Stimulated activated CD8-positive, alpha-beta memory T cell treated with anti-CD3 and anti-CD28 coated beads, Interleukin-7, amount 100 ng/mL, for 1 hour (primary cell): Measurements from ENCODE around the gene MAGI2.

ENCODE experiments used
- DNase-seq, 2 donors: peaks; one replicate each; pipeline ENCODE4 v3.0.0-alpha.2; 2020; ENCODE audit warnings: low read depth in 2 of 2

The MAGI2 gene

DNA sequence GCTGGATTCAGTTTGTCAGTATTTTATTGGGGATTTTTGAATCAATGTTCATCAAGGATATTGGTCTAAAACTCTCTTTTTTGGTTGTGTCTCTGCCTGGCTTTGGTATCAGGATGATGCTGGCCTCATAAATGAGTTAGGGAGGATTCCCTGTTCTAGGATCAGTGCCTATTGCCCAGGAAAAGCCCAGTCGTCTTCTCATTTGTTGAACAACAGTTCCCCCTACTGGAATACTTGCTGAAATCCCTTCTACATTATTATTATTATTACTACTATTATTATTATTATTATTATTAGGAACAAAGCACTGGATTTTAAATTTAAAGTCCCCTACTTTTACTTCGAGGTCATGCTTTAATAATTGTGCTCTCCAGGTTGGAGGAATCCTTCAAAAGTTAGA is 528.9 kb downstream of the MAGI2 start:
- DNase-seq, result no peak

DNA sequence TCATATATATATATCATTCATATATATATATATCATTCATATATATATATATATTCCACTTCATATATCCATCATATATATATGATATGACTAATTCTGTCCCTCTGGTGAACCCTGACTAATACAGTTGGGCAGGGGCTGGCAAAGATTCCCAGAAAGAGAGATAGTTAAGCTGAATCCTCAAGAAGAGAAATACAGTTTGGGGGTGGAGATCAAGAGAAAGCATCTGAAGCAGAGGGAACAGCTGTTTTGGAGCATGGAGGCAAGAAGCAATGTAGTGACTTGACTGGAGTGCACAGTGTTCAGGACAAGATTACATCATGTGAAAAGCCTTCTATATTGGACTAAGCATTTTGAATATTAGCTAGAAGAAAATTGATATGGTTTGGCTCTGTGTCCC is 540.7 kb downstream of the MAGI2 start:
- no peak for DNase-seq

DNA sequence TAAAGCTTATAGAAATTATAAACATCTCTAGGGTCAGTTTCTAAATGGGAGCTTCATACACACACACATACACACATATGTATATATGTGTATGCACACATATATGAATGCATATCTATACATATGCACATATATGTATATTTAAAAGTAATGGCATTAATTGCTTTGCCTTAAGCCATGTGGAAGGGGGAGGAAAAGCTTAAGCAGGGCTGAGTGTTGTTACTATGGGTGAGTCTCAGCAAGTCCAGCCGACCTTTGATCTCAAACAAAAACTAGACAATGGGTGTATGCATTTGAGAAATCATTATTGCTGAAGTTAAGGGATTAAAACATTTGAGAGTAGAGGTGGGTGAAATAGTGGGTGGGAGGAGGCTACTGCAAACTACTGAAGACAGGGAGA is 546.7 kb downstream of the MAGI2 start:
- DNase-seq, result no peak

DNA sequence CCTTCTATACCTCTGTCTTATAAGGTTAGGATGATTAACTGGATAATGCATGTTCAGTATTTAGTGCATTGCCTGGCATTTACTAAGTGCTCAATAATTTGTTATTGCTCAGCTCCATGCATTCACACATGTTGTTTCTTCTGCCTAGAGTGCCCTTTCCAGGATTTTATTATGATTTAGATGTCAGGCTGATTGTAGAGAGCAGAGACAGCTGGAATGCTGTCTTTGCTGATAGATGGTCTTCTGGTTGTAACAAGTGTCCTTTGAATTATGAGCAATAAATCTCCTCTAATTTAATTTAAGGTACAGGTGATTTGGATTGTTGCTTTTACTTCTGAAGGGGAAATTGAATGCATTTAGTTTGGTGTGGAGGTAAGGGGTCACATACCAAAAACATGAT is 548.0 kb downstream of the MAGI2 start:
- no peak for DNase-seq

DNA sequence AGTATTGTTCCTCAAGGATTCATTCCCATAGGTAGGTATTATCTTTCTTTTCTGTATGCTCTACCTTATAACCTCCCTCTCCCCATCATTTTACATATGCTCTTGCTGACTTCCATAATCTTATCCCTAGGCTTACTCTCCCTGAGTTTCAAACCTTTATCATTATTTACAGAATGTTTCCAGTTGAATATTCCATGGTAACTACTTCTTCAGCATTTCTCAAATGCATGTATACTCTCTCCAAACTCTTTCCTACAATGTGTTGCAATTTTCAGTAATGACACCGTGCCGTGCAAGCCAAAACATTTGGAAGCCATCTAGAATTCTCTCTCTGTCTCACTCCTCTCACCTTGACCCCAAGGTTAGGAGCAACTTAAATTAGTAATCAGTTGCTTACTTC is 548.5 kb downstream of the MAGI2 start:
- DNase-seq, result no peak

DNA sequence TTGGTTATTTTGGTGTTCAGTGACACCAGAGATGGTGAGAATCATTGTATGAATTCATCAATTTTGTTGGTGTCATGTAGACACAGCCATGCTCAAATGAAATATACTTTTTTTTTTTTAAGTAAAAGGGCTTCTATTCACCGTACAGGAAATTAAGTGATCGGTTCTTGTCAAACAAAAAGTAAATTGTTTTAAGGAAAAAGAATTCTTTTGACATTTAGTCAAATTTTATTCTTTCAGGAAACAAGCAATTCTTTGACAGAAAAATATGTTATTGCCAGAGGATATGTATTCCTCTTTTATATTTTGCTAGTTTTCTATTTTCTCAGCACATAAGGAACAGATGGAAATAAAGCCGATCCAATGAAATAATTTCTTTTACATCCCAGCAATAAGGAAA is 551.9 kb downstream of the MAGI2 start:
- DNase-seq, result no peak

DNA sequence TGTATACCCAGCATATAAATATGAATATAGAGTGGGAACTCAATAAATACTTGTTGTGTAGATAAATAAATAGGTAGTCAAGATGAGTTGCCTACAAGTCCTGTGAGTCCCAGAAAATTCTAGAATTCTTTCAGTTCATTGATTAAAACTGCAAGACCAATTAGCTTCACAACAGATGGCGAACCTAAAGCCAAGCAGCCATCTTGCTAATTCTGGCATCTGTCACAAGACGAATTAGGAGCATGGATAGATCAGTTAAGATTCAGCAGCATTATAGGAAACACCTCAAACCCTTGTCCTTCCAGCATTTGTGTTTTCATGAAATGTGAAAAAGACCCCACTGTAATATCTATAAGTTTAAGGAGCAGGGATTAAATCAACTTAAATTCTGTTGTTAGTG is 552.7 kb downstream of the MAGI2 start:
- no peak for DNase-seq

DNA sequence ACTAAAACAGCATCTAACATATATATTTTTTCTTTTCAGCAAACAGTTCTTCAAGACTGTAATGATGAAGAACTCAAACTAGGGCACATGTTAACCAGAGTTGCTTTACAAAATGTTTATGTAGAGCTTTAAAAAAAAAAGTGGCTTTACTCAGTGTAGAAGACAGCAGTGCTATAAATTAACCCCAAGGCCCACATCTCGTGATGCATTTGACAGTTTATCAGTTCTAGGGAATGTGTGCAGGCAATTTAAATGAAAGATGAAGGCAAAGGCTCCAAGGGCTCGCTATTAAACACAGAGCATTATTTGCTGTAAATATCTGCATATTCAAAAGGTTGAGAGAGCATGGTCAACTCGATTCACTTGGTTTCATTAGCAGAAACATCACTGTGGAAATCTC is 558.1 kb downstream of the MAGI2 start:
- no peak for DNase-seq

DNA sequence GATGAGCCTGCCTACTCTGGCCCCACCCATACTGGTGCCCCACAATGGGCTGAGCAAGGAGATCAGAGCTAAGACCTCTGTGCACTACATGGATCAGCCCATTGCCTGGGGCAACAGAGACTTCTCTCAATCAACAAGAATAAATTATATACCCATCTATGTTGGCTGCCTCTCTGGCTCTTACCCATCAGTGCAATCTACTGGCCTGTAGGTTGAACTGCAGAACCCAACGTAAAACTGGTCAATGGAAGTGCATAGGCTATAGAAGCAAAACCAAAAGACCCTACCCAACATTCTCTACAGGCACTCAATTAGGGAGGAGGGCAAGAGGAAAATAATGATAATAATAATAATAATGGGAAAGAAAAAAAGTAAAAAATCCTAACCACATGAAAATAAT is 574.3 kb downstream of the MAGI2 start:
- no peak for DNase-seq

DNA sequence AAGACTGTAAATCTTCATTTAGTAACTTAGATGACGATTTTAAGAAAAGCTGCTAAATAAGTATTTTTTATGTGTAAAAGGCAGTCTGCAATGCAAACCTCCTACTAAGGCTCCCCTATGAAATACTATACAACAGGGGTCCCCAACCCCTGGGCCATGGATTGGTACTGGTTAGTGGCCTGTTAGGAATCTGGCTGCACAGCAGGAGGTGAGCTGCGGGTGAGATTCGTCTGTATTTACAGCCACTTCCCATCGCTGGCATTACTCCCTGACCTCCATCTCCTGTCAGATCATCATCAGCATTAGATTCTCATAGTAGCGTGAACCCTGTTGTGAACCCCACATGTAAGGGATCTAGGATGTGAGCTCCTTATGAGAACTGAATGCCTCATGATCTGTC is 580.4 kb downstream of the MAGI2 start:
- no peak for DNase-seq

DNA sequence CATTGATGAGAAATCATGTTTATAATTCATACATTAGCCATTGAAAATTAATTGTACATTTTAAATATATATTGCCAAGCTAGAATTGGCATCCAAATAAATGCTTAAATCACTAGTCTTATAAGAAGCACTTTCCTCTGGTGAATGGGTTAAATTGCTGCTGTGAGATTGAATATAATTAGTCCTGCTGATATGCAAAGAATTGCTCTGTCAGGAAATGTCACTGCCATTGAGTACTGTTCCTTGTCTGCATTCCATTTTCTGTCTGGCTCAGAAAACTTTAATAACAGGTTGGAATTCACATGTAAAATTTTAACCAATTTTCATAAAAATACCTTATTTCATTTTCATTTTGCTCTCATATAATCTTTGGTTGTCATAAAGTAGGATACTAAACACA is 589.1 kb downstream of the MAGI2 start:
- no peak for DNase-seq

DNA sequence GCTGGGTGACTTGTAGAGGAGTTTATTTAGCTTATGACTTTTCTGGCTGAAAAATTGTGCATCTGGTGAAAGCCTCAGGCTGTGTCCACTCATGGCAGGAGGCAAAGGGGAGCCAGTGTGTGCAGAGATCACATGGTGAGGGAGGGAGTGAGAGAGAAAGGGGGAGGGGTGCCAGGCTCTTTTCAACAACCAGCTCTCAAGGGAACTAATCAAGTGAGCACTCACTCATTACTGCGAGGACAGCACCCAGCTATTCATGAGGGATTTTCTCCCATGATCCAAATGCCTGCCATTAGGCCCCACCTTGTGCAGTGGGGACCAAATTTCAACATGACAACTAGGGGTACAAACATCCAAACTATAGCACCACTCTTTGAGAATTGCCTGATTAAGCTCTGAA is 590.2 kb downstream of the MAGI2 start:
- no peak for DNase-seq

DNA sequence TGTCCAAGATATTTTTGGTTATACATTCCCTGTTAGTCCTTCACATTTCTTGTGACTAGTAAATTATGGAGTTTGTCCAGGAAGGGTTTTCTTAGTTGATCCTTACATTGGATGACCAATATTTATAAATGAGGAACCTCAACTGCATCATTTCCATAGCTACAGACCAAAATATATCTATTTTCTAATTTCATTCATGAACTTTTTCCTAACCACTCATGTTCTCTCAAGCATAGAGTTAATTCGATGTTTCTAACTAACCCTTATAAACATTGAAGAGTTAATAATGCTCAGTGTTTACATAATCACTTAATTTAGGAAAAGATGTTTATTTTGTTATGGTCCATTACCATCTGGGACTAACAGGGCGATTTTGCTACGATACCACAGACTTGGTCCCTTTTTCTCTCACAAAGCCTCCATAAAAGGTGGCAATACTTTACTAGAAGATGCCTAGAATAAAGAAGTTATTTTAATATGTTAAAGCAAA is 591.0 kb downstream of the MAGI2 start:
- no peak for DNase-seq

DNA sequence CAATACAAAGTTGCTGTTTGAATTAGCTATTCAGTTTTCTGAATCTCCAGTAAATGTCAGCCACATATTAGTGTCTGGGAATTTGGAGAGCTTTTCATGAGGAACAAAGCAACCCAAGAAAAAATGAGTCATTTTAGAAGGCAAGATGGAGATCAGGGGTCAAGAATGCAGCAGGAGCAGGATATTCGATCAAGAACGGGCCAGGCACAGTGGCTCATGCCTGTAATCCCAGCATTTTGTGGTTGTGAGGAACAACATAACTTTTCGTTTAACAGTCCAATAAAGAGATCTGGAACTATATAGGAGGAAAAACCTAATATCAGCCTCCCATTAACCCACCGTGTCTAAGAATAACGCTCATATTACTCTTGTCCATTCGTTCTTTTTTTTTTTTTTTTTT is 600.5 kb downstream of the MAGI2 start:
- DNase-seq, result no peak

DNA sequence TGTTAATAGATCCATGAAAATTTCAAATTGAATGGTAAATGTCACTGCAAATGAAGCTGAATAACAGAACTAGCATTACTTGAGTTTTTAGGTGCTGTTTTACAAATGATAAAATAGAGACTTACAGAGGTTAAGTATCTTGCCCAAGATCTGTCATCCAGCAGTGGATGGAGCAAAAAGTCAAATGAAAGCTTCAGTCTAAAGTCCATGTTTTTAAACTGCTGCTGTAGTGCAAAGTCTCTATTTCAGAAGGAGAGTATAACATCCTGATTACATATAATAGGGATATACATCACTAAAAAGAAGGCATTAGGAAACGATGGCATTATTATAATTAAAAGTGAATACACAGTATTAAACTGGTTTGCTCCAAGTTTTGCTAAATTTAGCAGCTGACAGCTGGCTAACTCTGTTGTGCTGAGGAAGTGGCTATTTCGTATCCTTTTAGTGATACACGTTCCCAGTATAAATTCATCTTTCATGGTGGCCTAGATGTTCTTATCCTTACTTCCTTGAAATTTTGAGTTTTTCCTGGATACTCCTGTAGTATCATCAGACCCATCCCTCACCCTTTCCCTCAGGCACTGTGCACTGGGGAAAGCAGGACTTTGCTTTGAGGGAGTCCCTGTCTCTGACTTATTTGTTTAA is 603.2 kb downstream of the MAGI2 start:
- no peak for DNase-seq

DNA sequence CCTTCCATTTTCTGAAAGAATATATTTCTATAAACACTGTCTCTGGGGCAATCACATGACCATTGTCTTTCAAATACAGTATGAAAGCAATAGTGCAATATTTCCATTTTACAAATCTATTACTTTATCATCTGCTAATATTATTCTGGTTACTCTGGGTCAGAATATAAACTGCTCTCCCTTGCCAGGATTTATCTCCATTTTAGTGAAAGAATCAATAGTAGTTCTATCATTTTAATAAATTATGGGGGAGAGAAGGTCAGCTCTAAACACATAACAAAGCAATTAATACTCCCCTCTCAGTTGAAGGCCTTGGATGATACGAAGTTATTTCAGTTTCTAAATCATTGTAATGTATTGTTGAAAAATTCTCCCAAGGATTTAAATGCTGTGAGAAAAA is 608.3 kb downstream of the MAGI2 start:
- DNase-seq, result no peak

DNA sequence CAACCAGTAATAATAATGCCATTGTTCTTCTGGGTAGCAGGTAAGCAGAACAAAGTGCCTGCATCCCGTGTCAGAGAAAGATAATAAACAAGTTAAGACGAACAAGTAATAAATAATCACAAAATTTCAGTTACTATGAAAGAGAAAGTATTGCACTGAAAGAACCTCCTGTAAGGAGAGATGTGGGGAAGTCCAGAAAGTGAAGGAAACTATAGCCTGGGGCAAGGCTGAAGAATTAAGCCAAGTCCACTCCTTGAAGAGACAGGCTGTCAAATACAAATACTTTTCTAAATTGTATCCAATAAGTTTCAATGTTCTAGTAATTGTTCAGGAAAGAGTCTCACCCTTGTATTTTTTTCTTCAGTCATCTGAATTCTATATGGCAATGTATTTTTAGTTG is 611.4 kb downstream of the MAGI2 start:
- DNase-seq, result no peak

DNA sequence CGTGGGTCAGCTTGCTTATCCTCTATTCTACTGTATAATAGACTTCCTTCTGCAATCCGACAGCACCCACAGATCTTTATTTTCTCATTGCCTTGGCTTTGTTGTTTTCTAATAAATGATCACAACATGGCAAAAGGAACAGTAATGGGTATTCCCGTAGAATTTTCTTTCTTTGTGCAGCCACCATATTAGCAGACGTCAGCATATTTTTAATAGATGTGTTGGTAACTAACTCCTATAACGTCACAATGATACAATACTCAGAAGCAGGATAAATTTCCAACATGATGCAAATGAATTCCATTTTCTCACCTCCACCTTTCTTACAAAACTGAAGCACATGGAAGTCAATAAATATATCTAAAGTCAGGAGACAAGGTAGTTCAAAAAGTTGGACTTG is 617.6 kb downstream of the MAGI2 start:
- DNase-seq, result no peak

DNA sequence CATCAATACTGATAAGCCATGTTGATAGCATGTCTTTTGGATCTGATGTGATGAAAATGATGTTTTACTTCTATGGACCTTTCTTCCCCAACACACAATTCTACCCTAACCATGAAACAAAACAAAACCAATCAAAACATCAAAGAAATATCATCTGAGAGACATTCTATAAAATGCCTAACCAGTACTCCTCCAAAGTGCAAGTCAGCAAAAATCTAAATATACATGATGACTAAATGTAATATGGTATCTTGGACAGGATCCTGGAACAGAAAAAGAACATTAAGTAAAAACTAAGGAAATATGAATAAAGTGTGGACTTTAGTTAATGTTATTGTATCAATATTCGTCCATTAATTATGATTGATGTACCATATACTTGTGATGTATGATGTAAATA is 625.1 kb downstream of the MAGI2 start:
- DNase-seq, result no peak

DNA sequence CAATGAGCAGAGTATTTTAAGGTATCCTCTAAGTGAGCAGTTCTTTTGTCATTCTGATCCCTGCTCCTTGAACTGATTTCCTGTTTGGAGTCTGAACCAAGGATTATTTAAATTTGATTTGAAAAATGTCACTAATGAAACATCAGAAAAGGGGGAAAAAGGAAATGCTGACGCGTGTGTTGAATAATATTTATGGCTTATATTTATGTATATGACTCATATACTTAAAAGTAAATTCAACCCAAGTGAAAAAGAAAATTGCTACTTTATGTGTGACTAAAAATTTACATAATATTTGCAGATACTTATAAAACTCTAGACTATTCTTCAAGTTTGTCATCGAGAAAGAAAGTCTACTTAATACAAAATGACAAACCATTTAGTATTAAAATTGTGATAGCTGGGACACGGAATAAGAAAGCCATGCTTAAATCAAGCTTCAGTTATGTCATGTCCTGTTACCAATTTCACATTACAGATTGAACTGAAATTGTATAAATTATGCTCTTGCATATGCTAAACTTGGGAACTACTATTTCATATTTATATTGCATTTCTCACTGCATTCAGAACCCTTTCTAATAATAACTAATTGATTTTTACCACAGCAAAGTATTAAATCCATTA is 649.9 kb downstream of the MAGI2 start:
- DNase-seq, result no peak

DNA sequence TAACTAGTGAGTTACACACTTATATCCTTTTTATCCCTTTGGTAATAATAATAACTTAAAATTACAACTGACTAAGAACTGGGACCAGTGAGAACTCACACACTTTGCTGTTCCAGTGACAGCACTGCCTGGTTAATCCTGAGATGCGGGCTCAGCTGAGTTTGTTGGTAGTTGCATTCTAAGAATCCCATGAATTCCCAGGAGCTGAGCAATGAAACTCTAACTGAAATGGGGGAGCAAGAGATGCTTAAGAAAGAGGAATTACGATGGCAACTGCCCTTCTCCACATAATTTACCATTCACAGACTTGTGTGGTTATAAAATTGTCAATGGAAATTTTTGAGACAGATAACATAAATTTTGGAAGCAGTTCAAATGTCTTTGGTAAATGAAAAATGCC is 659.4 kb downstream of the MAGI2 start:
- DNase-seq, result no peak

DNA sequence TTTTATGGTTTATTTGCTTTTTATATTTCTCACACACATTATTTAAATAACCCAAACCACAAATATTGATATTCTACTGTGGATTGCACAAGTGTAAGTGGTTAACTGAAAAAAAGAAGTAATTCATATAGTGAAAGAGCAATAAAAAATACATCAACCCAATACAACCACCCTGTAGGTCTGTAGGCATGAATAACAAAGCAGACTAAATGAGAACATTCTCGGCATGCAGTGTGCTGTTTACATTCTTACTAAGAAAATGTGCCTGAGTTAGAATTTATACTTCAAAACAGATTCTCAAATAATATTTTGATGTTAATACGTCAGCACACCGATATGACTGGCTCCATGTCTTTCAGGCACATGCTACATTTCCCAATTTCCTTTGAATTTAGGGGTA is 660.8 kb downstream of the MAGI2 start:
- DNase-seq, result no peak

DNA sequence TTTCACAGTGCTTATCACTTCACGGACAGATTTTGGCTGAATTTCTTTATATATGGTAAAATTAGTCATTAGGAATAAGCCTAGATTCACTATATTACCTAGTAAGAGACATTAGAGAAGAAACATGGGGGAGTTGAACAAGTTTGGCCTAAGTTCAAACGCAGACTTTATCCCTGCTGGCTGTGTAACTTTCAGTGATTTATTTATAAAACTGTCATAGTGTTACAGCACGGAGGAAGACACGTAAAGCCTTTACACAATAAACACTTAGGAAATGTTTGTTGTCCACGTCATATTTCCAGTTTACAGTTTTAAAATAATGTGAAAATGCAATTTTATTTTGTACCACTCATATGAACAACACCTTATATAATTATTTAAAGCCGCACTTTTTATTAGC is 661.5 kb downstream of the MAGI2 start:
- no peak for DNase-seq

DNA sequence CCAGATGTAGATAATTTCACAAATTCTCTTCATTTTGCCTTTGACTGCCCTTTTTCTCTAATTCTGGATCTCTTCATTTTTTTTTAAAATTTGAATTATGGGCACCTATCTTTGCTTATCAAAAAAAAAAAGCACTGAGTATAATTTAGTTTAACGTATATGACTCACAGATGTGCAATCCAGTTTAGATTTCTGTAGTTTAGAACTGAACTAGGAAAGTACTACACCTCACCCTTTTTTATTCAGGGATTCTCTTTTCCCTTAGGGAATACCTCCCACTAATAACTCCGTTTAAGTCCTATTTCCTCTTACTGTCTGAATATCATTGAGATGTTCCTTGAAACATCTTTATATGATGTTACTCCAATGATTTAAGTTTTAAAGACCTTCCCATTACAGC is 665.0 kb downstream of the MAGI2 start:
- no peak for DNase-seq
